HG02840 (cell line): ENCODE results near the gene SLC36A3.
A peak's percentile ranks its signal among the peaks of the same experiment; 100 is the strongest.
"Not testable (repeated sequence)": the region's sequence is repeated elsewhere in the genome, so short reads cannot be mapped to it uniquely, and the experiment has no call there.

Source experiments
- ATAC-seq: cut with Tn5 transposase; IDR thresholded peaks from one replicate; pipeline ENCODE4 v1.9.1; 2021; ENCODE audit warnings: mild to moderate bottlenecking, moderate library complexity, moderate number of reproducible peaks; ENCODE audit not compliant: unreplicated experiment, low FRiP score

SLC36A3 gene

DNA sequence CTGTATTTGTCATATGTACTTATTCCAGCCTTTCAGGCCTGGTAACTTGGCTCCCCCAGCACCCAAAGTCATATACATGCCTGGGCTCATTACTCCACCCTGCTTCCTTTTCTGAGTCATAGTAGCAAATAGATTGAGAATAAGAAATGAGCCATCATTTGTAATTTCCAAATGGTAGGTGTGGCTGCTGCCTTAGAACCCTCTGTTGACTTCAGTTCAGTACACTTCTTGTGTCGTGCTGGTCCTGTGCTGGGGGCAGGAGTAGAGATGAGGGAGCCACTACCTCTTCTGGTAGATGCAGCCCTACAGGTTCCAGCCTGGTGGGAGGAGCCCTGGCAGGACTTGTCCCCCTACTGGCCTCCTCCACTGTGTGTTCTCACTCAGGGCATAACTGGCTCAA, 39.5 kb downstream of the SLC36A3 start:
- ATAC-seq, result no peak

DNA sequence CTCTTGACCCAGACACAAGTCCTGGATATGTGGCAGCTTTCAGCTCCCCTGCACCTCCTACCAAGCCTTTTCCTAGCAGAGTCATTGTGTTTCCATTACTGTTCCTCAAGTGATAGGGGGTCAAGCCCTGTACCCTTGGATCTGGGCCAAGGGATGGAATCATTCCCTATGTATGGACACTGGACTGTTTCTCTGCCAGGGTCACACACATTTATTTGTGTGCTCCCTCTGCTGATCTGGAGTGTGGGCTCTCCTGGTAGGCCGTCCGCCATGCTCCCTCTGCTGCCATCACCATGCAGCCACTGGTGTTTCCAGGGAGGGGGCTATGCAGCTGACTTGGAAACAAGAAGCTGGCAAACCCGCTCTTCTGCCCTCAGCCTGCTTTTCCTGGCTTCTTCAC, 41.0 kb downstream of the SLC36A3 start:
- no peak for ATAC-seq

DNA sequence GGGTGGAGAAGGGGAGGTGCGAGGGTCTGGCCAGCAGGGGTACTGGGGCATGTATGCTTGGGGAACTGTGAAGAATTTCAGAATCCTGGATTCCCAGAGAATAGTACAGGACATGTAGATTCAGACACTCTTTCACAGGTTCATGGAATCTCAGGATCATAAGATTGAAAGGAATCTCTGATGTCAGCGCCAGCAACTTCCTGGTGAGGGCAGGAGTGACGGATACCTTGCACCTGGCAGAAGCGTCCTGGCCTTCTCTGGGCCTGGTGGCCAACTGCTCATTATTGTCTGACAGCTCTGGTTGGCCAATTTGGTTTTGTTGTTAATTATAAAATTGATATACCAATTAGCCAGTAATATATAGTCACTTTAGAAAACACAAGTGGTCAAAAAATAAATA, 43.6 kb downstream of the SLC36A3 start:
- no peak for ATAC-seq

DNA sequence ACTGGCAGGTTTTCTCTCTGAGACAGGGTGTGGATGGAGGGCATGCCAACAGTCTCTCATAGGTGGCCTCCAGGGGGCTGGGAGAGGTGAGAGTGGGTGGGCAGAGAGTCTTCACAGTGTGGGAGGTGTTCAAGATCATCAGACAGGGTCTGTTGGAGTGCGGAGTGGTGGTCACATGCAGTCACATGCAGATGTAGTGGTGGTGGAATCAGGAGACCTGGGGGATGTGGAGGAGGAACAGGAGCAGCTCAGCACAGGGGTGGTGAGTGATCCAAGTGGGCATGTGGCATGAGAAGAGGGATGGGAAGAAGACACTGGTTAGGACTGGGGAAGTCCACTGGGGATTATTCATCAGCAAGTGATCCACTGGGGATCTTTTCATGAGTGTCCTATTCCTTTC, 44.8 kb downstream of the SLC36A3 start:
- no peak for ATAC-seq

DNA sequence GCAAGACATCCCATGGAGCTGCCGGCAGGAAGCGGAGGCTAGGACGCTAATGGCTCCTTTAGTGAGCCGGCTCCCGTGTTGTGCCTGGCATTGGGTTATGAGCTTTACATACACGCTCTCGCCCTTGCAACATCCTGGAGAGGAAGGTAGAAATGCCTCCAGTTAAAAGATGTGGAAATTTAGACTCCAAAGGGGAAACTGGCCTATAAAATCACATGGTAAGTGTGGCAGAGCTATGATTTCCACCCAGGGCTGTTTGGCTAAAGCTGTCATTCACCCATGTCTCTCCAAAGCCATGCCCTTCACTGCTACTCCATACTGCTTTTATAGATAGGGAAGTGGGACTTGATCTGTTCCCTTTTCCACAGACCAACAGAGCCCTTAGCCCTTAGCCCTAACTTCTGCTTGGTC, 45.4 kb downstream of the SLC36A3 start:
- ATAC-seq, result no peak

DNA sequence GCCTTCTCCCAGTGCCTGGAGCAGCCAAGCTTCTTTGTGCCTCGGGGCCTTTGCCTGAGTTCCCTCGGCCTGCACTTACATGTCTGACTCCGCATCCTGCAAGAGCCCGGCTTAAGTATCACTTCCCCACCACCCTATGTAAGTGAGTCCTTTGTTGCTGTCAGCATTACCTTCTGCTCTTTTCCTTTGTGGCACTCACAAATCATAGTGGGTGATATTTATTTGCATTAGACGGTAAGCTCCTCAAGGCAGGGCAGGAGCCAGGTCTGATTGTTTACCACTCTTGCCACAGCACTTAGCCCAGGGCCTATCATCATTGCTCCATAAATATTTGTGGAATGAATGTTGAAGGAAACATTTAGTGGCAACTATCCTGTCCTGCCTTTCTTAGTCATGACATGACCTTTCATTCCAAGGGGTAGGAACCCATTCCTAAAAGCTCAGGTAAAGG, 45.8 kb downstream of the SLC36A3 start:
- ATAC-seq, result no peak

DNA sequence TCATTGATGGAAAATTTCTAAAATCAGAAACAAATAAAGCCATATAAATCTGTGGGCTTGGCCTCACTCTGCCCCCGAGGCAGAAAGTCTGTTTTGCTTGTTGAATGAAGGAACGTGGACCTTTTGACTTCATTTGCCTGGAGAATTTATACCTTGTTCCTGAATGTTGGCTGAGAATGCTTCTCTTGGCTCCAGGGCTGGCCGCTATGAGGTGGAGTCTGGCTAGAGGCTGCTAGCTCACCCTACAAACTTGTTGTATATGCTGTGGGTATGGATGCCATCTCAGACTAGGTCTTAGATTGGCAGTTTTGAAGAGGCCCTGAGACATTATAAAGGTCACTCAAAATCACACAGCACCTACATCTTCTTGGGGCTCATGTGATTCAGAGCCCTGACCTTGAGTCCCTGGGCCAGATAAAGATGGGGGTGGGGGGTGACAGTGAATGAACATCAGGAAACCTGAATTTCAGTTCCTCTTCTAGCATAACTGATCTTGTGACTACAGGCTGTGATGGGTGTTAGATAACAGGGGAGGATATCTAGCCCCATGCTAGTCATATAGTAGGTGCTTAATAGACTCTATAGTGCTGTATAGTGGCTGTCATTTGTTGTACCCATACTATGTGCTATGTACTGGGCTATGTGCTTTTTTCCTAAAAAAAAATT, 47.8 kb downstream of the SLC36A3 start:
- ATAC-seq, result peak; percentile 33

DNA sequence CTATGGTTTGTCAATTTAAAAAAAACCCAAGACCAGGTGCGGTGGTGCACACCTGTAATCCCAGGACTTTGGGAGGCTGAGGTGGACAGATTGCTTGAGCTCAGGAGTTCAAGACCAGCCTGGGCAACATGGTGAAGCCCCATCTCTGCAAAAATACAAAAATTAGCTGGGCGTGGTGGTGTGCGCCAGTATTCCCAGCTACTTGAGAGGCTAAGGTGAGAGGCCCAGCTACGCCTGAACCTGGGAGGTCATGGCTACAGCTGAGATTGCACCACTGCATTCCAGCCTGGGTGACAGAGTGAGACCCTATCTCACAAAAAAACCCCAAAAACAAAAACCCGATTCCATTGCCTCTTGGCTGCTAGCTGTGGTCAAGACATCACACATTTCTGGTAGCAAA, 48.6 kb downstream of the SLC36A3 start:
- ATAC-seq, result not testable (repeated sequence)

DNA sequence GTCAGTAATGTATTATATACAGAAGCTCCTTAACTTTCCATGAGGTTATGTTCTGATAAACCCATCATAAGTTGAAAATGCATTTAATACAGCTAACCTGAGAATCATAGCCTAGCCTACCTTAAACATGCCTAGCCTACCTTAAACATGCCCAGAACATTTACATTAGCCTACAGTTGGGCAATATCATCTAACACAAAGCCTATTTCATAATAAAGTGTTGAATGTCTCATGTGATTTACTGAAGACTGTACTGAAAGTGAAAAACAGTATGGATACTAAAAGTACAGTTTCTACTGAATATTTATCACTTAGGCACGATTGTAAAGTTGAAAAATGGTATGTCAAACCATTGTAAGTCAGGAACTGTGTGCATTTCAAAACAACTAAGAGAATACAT, 49.0 kb downstream of the SLC36A3 start:
- no peak for ATAC-seq

DNA sequence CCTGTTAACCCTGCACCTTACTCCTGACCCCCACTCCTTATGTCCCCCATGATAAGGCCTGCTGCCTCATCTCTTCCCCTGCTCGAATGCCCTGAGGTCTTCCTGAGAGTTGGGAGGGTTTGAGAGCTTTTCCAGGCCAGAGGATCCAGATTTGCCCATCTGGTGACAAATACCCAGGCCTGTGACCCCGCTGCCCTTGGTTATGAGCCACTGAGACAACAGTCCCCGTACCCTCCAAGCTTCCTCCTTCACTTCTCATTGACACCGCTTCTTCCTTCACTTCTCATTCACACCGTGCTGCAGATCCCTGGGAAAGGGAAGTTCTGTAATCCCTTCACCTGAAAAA, 50.0 kb downstream of the SLC36A3 start:
- no peak for ATAC-seq

DNA sequence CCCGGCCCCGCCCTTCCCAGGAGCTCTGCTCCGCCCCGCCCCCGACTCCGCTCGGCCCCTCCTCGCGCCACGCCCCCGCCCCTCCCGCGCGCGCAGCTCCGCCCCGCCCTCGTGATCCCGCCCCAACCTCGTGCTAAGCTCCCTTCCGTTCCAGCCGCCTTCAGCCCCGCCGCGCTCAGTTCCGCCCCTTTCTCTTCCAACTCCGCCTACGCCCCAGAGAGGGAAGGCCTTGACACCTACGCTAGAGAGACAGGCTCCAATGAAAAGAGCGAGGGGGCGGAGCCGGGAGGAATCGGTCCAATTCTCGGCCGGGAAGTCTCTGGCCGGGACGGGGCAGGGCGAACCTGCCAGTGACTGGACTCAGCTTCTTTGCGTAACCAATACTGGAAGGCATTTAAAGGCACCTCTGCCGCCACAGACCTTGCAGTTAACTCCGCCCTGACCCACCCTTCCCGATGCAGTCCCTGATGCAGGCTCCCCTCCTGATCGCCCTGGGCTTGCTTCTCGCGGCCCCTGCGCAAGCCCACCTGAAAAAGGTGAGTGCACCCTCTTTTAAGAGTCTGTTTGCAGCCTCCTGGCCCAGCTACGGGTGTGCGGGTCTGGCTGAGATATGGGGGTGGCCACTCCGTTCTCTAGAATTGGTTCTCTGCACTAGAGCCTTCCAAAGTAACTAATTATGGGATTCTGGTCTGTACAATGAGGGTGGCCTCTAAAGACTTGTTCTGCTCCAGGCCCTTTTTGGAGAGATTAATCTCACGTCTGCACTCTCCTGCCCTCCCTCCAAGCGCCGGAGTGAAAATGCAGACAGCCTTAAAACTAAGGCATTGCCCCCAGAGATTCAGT, 50.6 kb downstream of the SLC36A3 start, which contains the start of gene GM2A:
TSS of gene GM2A (plus strand) at position 424 of the 843 bp plus-strand sequence. CDS start at position 456, 32 bp downstream.
- peak; percentile 88 for ATAC-seq

DNA sequence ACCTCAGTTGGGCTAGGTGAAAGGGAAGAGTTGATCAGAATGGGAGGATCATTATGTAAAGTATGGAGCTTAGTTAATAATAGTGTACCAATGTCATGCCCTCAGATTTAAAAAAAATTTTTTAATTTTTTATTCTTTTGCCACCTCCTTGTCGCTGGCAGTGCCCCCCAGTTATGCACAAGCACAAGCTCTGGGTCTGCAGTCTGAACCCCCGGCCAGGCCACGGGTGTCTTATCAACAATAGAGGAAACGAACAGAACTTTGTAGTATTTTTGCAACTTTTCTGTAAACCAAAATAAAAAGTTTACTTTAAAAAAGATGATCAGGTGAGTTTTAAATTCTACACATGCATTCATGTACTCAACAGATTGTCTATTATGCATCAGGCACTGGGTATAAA, 51.9 kb downstream of the SLC36A3 start:
- ATAC-seq, result no peak

DNA sequence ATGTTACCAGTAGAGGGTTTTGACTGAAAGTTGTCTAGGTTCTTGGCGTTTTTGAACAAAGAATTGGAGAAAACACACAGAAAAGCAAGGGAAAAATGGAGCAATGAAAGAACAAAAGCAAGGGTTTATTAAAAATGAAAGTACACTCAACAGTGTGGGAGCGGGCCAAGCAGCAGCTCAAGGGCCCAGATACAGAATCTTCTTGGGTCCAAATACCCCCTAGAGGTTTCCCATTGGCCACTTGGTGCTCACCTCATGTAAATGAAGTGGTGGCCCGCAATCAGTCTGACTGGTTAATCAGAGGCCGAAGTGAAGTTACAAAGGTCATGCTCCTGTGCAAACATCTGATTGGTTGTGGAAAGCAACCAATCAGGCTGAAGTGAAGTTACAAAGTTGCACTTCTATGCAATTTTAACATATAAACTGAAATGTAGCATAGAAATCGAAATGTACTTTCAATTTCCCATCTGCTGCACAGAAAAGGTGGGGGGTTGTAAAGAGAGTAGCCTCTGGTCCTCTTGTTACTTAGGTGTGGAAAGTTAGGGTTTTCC, 52.5 kb downstream of the SLC36A3 start:
- ATAC-seq, result no peak

DNA sequence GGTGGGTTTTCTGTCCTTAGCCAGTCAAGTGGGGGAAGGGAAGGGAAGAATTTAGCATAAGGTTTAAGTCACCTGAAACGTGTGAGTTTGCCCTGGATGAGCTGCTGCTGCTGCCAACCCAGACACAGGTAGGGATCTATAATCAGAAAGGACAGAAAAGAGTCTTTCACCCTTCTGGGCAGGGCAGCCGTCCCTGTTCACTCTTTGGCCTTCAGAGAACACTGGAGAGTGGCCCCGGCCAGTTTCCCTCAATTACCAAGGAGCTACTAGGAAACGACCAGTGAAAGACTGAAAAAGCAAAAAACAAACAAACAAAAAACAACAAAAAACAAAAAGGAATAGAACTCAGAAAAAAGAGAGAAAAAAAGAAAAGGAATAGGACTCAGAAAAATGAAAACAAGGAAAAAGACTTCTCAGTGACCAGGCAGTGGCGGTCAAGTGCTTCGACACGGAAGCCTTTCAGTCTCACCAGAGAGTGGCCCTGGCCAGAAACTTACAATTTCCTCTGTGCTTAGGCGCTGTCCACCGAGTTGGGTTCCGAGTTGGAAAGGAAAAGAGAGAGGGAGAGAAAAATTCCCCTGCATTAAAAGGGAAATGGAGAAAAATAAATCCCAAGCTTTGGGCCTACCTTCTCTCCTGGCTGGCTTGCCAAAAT, 53.1 kb downstream of the SLC36A3 start:
- no peak for ATAC-seq

DNA sequence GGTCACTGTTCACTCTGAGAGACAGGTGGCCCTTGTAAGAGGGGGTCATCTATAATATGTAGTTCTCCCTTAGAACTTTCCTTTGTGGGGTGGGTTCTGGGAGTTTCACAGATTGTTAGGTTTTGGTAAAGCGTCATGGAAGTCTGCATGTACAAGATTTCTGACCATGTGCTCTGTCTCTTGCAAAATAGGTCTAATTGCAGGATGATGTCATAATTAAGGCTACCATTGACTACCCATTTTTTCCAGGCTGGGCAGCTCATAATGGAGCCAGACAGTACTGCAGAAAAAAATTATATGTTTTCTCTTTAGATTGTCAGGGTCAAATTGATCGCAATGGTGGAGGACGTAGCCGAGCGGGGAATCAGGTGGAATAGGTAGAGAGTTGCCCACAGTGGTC, 54.3 kb downstream of the SLC36A3 start:
- ATAC-seq, result no peak

DNA sequence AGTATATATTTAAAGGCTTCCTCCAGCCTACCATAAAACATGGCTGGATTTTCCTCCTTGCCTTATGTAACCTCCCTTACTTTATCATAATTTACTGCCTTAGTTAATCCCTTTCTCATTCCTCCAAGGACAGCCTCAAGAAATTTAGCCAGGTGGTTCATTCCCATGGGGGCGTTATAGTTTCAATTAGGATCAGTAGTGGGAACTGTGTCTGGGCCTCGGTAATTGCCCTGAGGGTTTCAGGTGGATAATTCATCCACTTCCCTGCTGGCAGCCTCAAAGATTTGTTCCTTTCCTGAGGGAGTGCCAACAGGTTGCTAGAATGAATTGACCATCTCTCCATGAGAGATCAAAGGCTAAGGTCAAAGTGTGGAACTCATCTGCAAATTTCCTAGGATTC, 54.9 kb downstream of the SLC36A3 start:
- ATAC-seq, result no peak

DNA sequence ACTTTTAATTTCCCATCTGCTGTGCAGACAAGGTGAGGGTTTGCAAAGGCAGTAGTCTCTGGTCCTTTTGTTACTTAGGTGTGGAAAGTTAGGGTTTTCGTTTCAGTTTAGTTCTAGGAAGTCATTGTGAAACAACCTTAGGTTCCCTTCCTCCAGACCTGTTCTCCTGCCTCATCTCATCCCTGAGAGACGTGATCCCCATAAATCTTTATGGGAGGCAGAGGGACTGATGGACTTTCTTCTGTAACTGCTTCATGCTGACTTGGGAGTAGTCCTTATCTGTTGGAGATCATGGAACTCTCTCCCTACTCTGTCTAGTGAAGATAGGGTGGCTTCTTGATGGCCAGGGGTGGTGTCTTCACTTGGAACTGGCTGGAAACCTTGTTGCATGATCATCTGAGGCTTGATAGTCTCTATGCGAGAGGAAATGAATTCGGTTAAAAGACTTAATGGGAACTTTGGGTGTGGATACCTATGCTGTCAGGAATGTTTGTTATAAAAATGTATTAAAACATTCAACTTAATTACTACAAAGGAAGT, 57.8 kb downstream of the SLC36A3 start:
- ATAC-seq, result no peak

DNA sequence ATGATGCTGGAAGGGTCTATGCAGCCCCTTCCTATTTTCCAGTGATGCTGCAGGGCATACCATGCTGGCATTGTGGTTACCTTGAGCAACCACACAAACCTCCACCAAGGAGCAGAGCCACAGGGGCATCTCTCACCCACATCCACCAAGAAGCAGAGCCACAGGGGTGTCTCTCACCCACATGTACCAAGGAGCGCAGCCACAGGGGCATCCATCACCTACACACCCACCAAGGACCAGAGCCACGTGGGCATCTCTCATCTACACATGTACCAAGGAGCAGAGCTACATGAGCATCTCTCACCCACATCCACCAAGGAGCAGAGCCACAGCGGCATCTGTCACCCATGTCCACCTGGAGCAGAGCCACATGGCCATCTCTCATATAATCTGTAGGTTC, 59.4 kb downstream of the SLC36A3 start:
- no peak for ATAC-seq

DNA sequence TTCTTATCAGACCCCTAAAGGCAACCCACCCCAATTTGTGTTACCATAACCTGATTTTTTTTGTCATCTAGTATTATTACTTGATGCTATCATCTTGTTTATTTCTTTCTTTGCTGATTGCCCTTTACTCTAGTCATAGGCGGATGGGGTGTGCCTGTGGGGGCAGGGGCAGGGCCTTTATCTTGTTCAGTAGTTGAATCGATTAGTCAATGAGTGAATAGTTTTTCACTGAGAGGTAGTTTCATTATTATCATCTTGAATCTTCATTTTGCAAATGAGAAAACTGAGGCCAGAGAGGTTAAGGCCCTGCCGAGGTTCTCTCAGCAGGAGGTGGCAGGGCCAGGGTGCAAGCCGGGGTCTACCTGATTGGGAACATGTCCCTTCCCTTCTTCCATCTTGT, 60.0 kb downstream of the SLC36A3 start:
- ATAC-seq, result no peak

DNA sequence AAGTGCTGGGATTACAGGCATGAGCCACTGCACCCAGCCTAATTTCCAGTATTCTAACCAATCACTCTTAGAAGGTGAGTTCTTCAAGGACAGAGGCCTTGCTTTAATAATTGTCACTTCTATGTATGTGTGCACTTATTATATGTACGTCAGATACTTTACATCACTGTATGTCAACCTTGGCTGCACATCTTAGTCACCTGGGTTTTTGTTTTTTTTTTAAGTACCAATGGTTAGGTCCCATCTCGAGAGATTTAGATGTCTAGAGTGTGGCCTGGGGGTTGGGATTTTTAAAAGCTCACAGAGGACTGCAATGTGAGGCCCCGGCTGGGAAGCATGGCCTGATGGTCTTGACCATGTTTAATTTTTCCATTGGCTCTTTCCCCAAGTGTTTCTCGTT, 60.4 kb downstream of the SLC36A3 start:
- ATAC-seq, result no peak
